Fibroblast of skin of abdomen (primary cell): ENCODE data around the gene DHFR.
"Not testable (repeated sequence)": the region's sequence is repeated elsewhere in the genome, so short reads cannot be mapped to it uniquely, and the experiment has no call there.

Source experiments
- DNase-seq: peaks from one replicate; pipeline ENCODE4 v3.0.0-alpha.2; 2013

DHFR gene

DNA sequence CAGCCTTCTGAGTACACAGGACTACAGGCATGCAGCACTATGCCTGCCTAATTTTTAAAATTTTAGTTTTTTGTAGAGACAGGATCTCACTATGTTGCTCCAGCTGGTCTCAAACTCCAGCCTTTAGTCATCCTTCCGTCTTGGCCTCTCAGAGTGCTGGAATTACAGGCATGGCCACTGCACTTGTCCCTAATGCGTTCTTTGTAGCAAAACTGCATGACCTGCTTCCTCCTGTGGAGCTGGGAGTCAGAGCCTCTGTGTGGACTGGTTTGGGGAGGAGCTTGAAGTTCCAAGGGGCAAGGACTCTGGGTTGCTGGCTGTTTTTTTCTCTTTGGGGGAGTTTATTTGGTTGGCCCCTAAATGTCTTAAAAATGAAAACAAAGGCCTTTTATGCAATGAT, 62.0 kb downstream of the DHFR start:
- no peak for DNase-seq

DNA sequence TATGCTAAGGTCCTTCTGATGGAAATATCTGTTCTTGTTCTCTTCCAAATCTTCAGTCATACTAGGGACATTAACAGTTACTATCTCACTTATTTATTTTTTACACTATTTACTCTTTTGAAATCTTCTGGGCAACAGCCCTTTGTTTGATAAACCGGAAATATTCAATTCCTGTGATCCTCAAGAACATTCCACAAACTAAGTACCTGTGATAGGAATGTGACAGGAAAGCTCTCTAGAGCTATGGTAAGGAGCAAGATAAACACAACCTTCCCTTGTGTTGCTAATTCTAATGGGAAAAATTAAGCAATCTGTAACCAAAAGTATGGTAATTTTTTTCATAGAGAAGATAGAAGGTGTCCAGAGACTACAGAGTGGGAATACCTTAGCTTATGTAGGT, 62.7 kb downstream of the DHFR start:
- DNase-seq, result no peak

- no peak for DNase-seq
Measured at GRCh38 chr5:80591352-80591751, 63.4 kb downstream of the DHFR start.

DNA sequence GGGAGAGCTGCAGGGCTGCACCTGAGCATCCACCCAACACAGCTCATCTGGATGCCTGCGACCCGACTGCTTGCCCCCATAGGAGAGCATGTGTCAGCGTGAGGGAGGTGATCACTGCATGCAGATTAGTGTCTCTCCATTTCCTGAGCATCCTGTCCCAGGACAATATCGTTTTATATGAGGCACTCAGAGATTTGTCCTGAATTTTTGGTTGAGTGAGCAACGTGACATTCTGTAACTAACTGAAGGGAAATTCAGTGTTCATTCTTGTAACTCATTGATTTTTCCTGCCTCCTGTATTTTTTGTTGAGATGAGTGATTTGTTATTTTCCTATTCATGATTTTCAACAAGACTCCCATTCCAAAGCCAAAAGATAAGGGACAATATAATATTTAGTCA, 64.0 kb downstream of the DHFR start:
- DNase-seq, result no peak

GRCh38 chr5:80588858-80589540, 65.8 kb downstream of the DHFR start:
- no peak for DNase-seq

- DNase-seq, result no peak
Measured at GRCh38 chr5:80584770-80585169, 70.0 kb downstream of the DHFR start.

- DNase-seq, result not testable (repeated sequence)
Measured at GRCh38 chr5:80580291-80580690, 74.5 kb downstream of the DHFR start.

GRCh38 chr5:80579050-80579449, 75.7 kb downstream of the DHFR start:
- DNase-seq, result no peak

- no peak for DNase-seq
Measured at GRCh38 chr5:80577707-80578106, 77.1 kb downstream of the DHFR start.

DNA sequence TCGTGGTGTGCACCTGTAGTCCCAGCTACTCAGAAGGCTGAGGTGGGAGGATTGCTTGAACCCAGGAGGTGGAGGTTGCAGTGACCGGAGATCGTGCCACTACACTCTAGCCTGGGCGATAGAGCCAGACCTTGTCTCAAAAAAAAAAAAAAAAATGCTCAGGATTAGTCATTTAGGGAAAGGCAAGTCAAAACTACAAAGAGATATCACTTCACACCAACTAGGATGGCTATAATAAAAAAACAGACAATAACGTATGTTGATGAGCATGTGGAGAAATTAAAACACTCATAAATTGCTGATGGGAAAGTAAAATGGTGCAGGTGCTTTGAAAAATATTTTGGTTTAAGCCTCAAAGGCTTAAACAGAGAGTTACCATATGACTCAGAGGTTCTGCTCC, 78.4 kb downstream of the DHFR start:
- DNase-seq, result no peak
